SU-DHL-6 (cell line): ENCODE results near the gene MAPT.

Experiments
- EZH2phosphoT487 ChIP-seq: fragments of 200-600 bp; sonication (generic), shearing (Covaris generic); conservative IDR thresholded peaks from 2 replicates; pipeline ENCODE4 v1.6.1; 2018; ENCODE audit warnings: mild to moderate bottlenecking, antibody characterized with exemption, low read length, moderate library complexity, mixed read lengths
- TF ChIP-seq, protein P1 (sequence below): fragments of 200-600 bp; sonication (generic); IDR thresholded peaks from one replicate; pipeline ENCODE4 v1.5.1; 2017; ENCODE audit warnings: antibody characterized with exemption, mild to moderate bottlenecking, low read length, moderate library complexity; ENCODE audit not compliant: insufficient read depth, poor library complexity, severe bottlenecking

DNA sequence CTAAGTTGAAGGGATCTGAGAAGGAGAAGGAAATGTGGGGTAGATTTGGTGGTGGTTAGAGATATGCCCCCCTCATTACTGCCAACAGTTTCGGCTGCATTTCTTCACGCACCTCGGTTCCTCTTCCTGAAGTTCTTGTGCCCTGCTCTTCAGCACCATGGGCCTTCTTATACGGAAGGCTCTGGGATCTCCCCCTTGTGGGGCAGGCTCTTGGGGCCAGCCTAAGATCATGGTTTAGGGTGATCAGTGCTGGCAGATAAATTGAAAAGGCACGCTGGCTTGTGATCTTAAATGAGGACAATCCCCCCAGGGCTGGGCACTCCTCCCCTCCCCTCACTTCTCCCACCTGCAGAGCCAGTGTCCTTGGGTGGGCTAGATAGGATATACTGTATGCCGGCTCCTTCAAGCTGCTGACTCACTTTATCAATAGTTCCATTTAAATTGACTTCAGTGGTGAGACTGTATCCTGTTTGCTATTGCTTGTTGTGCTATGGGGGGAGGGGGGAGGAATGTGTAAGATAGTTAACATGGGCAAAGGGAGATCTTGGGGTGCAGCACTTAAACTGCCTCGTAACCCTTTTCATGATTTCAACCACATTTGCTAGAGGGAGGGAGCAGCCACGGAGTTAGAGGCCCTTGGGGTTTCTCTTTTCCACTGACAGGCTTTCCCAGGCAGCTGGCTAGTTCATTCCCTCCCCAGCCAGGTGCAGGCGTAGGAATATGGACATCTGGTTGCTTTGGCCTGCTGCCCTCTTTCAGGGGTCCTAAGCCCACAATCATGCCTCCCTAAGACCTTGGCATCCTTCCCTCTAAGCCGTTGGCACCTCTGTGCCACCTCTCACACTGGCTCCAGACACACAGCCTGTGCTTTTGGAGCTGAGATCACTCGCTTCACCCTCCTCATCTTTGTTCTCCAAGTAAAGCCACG, 133.0 kb downstream of the MAPT start:
- TF ChIP-seq, protein P1, sequence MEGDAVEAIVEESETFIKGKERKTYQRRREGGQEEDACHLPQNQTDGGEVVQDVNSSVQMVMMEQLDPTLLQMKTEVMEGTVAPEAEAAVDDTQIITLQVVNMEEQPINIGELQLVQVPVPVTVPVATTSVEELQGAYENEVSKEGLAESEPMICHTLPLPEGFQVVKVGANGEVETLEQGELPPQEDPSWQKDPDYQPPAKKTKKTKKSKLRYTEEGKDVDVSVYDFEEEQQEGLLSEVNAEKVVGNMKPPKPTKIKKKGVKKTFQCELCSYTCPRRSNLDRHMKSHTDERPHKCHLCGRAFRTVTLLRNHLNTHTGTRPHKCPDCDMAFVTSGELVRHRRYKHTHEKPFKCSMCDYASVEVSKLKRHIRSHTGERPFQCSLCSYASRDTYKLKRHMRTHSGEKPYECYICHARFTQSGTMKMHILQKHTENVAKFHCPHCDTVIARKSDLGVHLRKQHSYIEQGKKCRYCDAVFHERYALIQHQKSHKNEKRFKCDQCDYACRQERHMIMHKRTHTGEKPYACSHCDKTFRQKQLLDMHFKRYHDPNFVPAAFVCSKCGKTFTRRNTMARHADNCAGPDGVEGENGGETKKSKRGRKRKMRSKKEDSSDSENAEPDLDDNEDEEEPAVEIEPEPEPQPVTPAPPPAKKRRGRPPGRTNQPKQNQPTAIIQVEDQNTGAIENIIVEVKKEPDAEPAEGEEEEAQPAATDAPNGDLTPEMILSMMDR: no peak
- no peak for TF ChIP-seq EZH2phosphoT487
